GM21360 (cell line): ENCODE measurements around the gene RETSAT.
"Not testable (repeated sequence)": the region's sequence is repeated elsewhere in the genome, so short reads cannot be mapped to it uniquely, and the experiment has no call there.

Source experiments
- ATAC-seq: cut with Tn5 transposase; IDR thresholded peaks from one replicate; pipeline ENCODE4 v1.9.1; 2021; ENCODE audit warnings: mild to moderate bottlenecking, moderate library complexity; ENCODE audit not compliant: unreplicated experiment

The RETSAT gene

DNA sequence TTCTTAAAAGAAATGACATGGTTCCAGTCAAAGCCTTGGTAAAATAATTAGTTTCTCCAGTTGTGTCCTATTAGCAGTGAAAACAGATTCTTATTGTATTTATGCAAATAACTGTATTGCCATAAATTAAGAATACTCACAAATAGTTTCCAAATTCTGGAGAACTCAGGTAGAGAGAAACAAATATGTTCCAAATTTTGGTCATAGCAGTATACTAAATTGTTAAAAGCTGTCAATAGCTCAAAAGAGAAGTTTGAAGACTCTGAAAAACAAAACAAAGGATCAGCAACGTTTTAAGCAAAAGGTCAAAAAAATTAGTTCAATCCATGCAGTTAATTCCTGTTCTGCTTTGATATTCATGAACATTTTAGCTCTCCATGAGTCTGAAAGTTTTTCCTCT is 25.7 kb upstream of the RETSAT start:
- ATAC-seq, result no peak

GRCh38 chr2:85378257-85378656 is 23.9 kb upstream of the RETSAT start:
- ATAC-seq, result no peak

- ATAC-seq, result no peak
Observed at GRCh38 chr2:85377083-85377482, 22.8 kb upstream of the RETSAT start.

GRCh38 chr2:85376291-85377065 is 22.1 kb upstream of the RETSAT start:
- ATAC-seq, result no peak

GRCh38 chr2:85371045-85371444 is 16.7 kb upstream of the RETSAT start:
- no peak for ATAC-seq

DNA sequence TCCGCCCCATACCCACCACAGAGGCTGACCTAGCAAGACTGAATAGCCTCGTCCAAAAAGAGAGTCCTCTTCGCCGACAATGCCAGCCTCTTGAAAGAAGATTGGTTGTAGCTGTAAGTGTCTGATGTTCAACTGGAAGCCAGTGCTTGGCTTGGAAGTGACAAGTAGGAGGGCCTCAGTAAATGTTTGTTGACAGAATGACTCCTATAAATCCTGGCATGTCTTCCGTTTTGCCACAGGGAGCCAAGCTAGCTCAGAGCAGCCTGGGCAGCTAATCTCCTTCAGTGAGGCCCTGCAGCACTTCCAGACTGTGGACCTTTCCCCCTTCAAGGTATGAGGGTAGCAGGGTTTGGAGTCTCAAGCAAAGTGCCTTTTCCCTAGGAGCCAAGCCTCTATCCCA is 15.2 kb upstream of the RETSAT start:
- ATAC-seq, result no peak

DNA sequence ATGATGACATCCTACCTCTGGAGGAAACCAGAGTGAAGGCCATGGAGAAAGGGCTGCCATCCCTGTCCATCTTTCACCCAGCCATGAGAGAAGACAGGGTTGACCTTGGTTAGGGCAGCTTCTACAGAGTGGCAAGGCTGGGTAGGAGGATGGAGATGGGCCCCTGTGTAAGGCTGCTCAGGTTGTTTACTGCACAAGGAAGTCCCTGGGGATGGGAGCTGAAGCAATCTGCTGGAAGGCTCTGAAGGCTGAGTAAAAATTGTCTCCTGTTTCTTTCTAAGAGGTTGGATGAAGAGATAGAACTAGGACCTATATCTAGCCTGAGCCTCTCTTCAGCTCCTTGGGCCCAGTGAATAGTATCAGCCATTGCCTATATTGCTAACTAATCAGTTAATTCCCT is 14.6 kb upstream of the RETSAT start:
- ATAC-seq, result no peak

GRCh38 chr2:85367180-85367579 is 12.9 kb upstream of the RETSAT start:
- ATAC-seq, result no peak

GRCh38 chr2:85362653-85363387 is 8.5 kb upstream of the RETSAT start:
- not testable (repeated sequence) for ATAC-seq

GRCh38 chr2:85357736-85358135 is 3.4 kb upstream of the RETSAT start:
- ATAC-seq, result no peak

DNA sequence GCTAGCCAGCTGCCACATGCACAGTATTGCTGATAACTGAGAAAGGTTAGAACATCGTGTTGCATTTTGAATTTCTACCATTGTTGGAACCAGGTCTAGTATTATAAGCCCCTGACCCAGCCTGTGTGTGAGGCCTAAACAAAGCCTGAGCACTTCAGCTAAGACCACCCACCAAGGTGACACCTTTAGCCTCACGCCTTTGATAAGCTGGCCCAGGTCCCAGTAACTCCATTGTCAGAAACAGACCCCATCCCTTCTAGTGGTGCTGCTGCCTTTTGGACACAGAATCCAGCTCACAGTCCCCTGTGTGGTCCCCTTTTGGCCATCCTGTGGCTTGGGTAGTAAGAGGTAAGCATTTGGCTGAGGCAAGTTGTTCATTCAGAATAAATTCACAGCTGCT is 1.9 kb upstream of the RETSAT start:
- no peak for ATAC-seq

DNA sequence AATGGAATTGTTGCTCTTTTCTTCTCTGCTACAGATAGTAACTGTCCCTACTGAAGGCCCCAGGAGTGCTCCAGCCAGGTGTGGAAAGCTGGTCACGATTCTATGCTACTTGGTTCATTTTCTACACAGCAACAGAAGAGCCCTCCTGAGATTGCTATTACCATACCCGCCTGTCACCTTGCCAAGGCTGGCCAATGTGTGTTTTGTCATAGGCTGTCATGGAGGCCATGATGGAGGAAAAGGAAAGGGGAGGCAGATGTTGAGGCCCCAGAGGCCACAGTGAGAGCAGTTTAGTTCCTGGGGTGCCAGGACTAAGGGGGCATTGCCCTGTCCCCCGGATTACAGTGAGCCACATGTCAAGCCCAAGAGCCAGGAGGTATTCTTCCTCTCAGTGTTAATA is 1.2 kb upstream of the RETSAT start:
- ATAC-seq, result no peak

DNA sequence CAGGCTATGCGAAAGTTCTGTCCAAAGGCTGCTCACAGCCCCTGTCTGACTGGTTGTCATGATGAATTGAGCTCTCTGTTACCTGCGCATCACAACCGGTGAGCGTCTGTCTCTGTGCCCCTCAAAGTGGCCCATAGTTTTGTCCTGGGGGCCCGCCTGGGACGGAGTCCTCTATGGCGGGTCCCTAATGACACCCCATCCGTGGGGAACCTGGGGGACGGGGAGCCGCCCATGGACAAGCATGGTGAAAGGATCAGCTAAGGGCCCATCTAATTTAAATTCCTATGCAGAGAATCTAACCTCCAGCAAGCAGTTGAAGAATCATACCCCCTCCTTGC is 714 bp upstream of the RETSAT start:
- ATAC-seq, result peak; percentile 13

- no peak for ATAC-seq
Observed at GRCh38 chr2:85353876-85354285, 447 bp downstream of the RETSAT start.

- ATAC-seq, result no peak
Observed at GRCh38 chr2:85347599-85347998, 6.7 kb downstream of the RETSAT start.

DNA sequence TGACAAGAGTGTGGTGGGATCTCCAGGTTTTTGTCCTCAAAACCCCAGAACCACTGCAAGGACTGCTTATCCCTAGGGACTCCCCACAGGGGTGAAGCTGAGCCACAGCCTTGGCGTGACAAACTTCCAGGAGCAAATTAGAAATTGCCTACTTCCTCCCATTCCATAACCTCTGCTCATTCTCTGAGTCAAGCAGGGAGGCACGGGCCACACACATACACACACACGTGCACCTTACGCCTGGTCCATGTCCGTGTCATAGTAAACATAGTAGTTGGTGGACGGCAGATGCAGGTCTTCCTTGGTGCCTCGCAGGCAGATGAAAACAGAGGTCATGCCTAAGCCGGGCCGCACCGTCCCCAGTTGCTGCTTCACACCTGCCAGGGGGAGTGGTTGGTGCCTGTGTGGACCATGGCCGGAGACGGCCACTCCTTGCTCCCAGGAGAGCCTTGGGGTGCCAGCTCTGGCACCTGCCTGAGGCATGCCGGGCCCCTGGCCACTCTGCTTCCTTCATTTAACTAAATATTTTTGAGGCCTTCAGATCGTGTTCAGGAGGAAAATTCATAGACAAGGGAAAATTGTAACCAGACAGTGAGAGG is 9.9 kb downstream of the RETSAT start:
- ATAC-seq, result no peak

DNA sequence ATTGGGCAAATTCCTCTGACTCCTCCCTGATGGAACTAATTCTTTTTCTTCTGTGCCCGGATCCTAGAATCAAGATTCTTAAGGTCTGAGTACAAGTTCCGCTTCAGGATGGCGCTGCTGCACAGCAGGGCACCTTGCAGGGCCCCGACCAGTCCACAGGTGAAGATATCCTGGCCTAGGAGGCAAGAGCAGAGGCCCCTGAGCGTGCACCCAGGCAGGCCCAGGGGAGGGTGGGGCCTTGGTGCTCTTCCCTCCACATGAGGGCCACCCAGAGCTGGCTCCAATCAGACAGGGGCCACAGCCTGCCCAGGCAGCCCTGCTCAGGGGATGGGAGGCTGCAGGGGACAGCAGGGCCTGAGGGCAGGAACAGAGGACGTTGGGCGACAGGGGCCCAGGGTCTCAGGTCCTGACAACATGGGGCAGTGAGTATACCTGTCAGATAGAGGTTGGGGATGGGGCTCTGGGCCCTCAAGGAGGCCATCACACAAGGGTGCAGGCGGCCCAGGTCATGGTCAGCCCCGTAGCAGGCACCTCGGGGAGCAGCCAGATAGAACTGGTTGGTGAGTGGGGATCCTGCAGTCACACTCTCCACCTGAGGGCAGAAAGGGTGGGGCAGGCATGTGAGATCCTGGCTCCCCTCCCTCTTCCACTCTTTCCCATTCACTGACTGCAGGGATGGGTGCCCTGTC is 11.0 kb downstream of the RETSAT start:
- ATAC-seq, result not testable (repeated sequence)

DNA sequence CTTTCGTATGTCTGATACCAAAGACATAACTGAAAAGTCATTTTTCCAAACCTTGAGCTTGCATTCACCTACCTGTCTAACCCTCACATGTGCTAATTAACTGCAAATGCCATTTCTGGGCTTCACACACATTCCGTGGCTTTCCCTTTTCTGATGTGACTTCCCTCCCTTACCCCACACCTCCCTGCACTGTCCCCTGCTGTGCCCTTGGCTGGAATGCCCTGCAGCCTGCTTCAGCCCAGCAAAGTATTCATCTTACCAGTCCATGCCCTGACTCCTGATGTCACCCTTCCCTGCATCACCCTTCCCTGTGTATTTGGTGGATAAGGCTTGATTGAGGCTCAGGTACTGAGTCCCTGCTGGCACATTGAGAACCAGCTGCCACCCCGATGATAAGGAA is 12.2 kb downstream of the RETSAT start:
- ATAC-seq, result no peak

GRCh38 chr2:85341269-85342029 is 12.9 kb downstream of the RETSAT start:
- ATAC-seq, result no peak

- no peak for ATAC-seq
Observed at GRCh38 chr2:85340034-85340892, 14.1 kb downstream of the RETSAT start.
